ENCODE results near the gene BCAS1.
"Not testable (repeated sequence)": the region's sequence is repeated elsewhere in the genome, so short reads cannot be mapped to it uniquely, and the experiment has no call there.

Gene BCAS1

GRCh38 chr20:54013471-54013870 is 56.9 kb downstream of the BCAS1 start:
- FAIRE-seq = no peak

- no peak for FAIRE-seq
These were observed 59.0 kb downstream of the BCAS1 start for GRCh38 chr20:54011346-54011745.

GRCh38 chr20:54006216-54006615 is 64.2 kb downstream of the BCAS1 start:
- not testable (repeated sequence) for FAIRE-seq

- FAIRE-seq = no peak
These were observed 64.9 kb downstream of the BCAS1 start for GRCh38 chr20:54005524-54005923.

- no peak for FAIRE-seq
These were observed 65.9 kb downstream of the BCAS1 start for GRCh38 chr20:54004445-54004844.

GRCh38 chr20:54002741-54003140 is 67.7 kb downstream of the BCAS1 start:
- no peak for FAIRE-seq

GRCh38 chr20:54002056-54002575 is 68.3 kb downstream of the BCAS1 start:
- no peak for FAIRE-seq

GRCh38 chr20:54000914-54001313 is 69.5 kb downstream of the BCAS1 start:
- FAIRE-seq = no peak

GRCh38 chr20:54000262-54000661 is 70.1 kb downstream of the BCAS1 start:
- FAIRE-seq = no peak

GRCh38 chr20:53999077-53999476 is 71.3 kb downstream of the BCAS1 start:
- no peak for FAIRE-seq

- FAIRE-seq = no peak
These were observed 73.6 kb downstream of the BCAS1 start for GRCh38 chr20:53996584-53997486.

GRCh38 chr20:53995949-53996348 is 74.4 kb downstream of the BCAS1 start:
- no peak for FAIRE-seq

- FAIRE-seq = no peak
These were observed 76.3 kb downstream of the BCAS1 start for GRCh38 chr20:53994088-53994487.

- FAIRE-seq = no peak
These were observed 77.1 kb downstream of the BCAS1 start for GRCh38 chr20:53993310-53993709.

GRCh38 chr20:53990768-53991450 is 79.5 kb downstream of the BCAS1 start:
- FAIRE-seq = no peak

GRCh38 chr20:53990003-53990402 is 80.4 kb downstream of the BCAS1 start:
- no peak for FAIRE-seq

- no peak for FAIRE-seq
These were observed 81.0 kb downstream of the BCAS1 start for GRCh38 chr20:53989401-53989800.

- no peak for FAIRE-seq
These were observed 84.2 kb downstream of the BCAS1 start for GRCh38 chr20:53986037-53986650.

GRCh38 chr20:53985150-53985518 is 85.3 kb downstream of the BCAS1 start:
- FAIRE-seq = no peak

GRCh38 chr20:53984356-53985149 is 85.8 kb downstream of the BCAS1 start:
- no peak for FAIRE-seq

GRCh38 chr20:53983401-53983800 is 87.0 kb downstream of the BCAS1 start:
- no peak for FAIRE-seq

GRCh38 chr20:53982624-53983023 is 87.8 kb downstream of the BCAS1 start:
- FAIRE-seq = no peak

Data from islet of Langerhans (tissue), 1 donor.